Parathyroid adenoma (tissue), 2 donors: ENCODE measurements around the gene UBE2D4.

ENCODE experiments used
- H2AFZ ChIP-seq: fragments of 300-600 bp; sonication (generic); one replicate; pipeline ENCODE4 v1.7.0; 2017; ENCODE audit warnings: antibody characterized with exemption, mild to moderate bottlenecking
- H3K27ac ChIP-seq: fragments of 300-600 bp; sonication (generic); one replicate; pipeline ENCODE4 v1.7.0; 2017
- H3K27me3 ChIP-seq: fragments of 300-600 bp; sonication (generic); one replicate; pipeline ENCODE4 v1.7.0; 2017; ENCODE audit warnings: low read length; ENCODE audit not compliant: control insufficient read depth, insufficient read depth
- H3K36me3 ChIP-seq: fragments of 300-600 bp; sonication (generic); one replicate; pipeline ENCODE4 v1.7.0; 2017; ENCODE audit warnings: low read length; ENCODE audit not compliant: control insufficient read depth, insufficient read depth
- H3K4me1 ChIP-seq: fragments of 300-600 bp; sonication (generic); one replicate; pipeline ENCODE4 v1.7.0; 2017; ENCODE audit warnings: control low read depth
- H3K4me2 ChIP-seq: fragments of 300-600 bp; sonication (generic); one replicate; pipeline ENCODE4 v1.7.0; 2017; ENCODE audit warnings: low read length
- H3K4me3 ChIP-seq: fragments of 300-600 bp; sonication (generic); one replicate; pipeline ENCODE4 v1.7.0; 2017; ENCODE audit warnings: low read depth, low read length
- H3K79me2 ChIP-seq: fragments of 300-600 bp; sonication (generic); one replicate; pipeline ENCODE4 v1.7.0; 2017; ENCODE audit warnings: control low read depth
- H3K9ac ChIP-seq: fragments of 300-600 bp; sonication (generic); one replicate; pipeline ENCODE4 v1.7.0; 2017; ENCODE audit warnings: mild to moderate bottlenecking
- H3K9me3 ChIP-seq: fragments of 300-600 bp; sonication (generic); one replicate; pipeline ENCODE4 v1.7.0; 2017; ENCODE audit warnings: low read length; ENCODE audit not compliant: control insufficient read depth
- CTCF ChIP-seq: fragments of 300-600 bp; sonication (generic); IDR thresholded peaks from one replicate; pipeline ENCODE4 v1.7.0; 2017; ENCODE audit warnings: antibody characterized with exemption, mild to moderate bottlenecking
- donor health status: primary hyperparathyroidism.

The UBE2D4 gene

GRCh38 chr7:43879477-43879876 is 46.8 kb upstream of the UBE2D4 start:
- Histone ChIP-seq H2AFZ (no peak overlapping the region), H3K4me1 (no peaks in the 10 kb centered on the region), H3K9me3 (no peaks in the 10 kb centered on the region), H3K27me3 (no peaks in the 10 kb centered on the region), H3K36me3 (no peaks in the 10 kb centered on the region), H3K9ac (no peak overlapping the region), H3K27ac (no peak overlapping the region), H3K79me2 (peaks cover 2% of the 10 kb centered on the region), H3K4me2 (no peak overlapping the region), H3K4me3 (no peak overlapping the region)
- TF ChIP-seq CTCF = no peak

GRCh38 chr7:43880596-43880995 is 45.6 kb upstream of the UBE2D4 start:
- Histone ChIP-seq H3K9ac (no peak overlapping the region), H3K79me2 (peaks cover 2% of the 10 kb centered on the region), H3K27ac (no peak overlapping the region), H3K4me2 (no peak overlapping the region), H3K9me3 (no peaks in the 10 kb centered on the region), H3K27me3 (no peaks in the 10 kb centered on the region), H3K4me1 (no peaks in the 10 kb centered on the region), H3K36me3 (no peaks in the 10 kb centered on the region), H2AFZ (no peak overlapping the region), H3K4me3 (no peak overlapping the region)
- no peak for TF ChIP-seq CTCF

GRCh38 chr7:43884209-43884608 is 42.0 kb upstream of the UBE2D4 start:
- H3K9ac ChIP-seq = no peak overlapping the region
- H3K36me3 ChIP-seq = no peaks in the 10 kb centered on the region
- H3K4me3 ChIP-seq = no peak overlapping the region
- no peaks in the 10 kb centered on the region for H3K27me3 ChIP-seq
- peaks cover 8% of the 10 kb centered on the region for H3K79me2 ChIP-seq
- no peak for TF ChIP-seq CTCF
- H3K4me1 ChIP-seq = no peaks in the 10 kb centered on the region
- no peak overlapping the region for H2AFZ ChIP-seq
- H3K4me2 ChIP-seq = no peak overlapping the region
- H3K27ac ChIP-seq = no peak overlapping the region
- H3K9me3 ChIP-seq = no peaks in the 10 kb centered on the region

- no peak for TF ChIP-seq CTCF
- H3K36me3 ChIP-seq = no peaks in the 10 kb centered on the region
- H3K79me2 ChIP-seq = peaks cover 8% of the 10 kb centered on the region
- no peaks in the 10 kb centered on the region for H3K27me3 ChIP-seq
- H2AFZ ChIP-seq = no peak overlapping the region
- H3K9ac ChIP-seq = no peak overlapping the region
- no peak overlapping the region for H3K4me3 ChIP-seq
- no peak overlapping the region for H3K4me2 ChIP-seq
- H3K27ac ChIP-seq = no peak overlapping the region
- no peaks in the 10 kb centered on the region for H3K4me1 ChIP-seq
- no peaks in the 10 kb centered on the region for H3K9me3 ChIP-seq
Measured at GRCh38 chr7:43884617-43885016, 41.6 kb upstream of the UBE2D4 start.
